Upper lobe of right lung (tissue), 1 donor: ENCODE results near the gene CLCF1. TPM values are rescaled to one million over a fixed set of nuclear protein-coding genes. Genes with fewer than 3 reads are reported as not detected.

Source experiments
- ATAC-seq: fragments of 200-7000 bp; cut with Tn5 transposase; one replicate; pipeline ENCODE4 v1.9.1; 2020; ENCODE audit warnings: mild to moderate bottlenecking, moderate library complexity
- DNase-seq: peaks from one replicate; pipeline ENCODE4 v3.0.0-alpha.2; 2020
- H3K27ac ChIP-seq: fragments of 200-600 bp; one replicate; pipeline ENCODE4 v1.8.0; 2022
- H3K27me3 ChIP-seq: fragments of 200-600 bp; one replicate; pipeline ENCODE4 v1.8.0; 2022; ENCODE audit warnings: mild to moderate bottlenecking
- H3K36me3 ChIP-seq: fragments of 200-600 bp; one replicate; pipeline ENCODE4 v1.8.0; 2022
- H3K4me1 ChIP-seq: fragments of 200-600 bp; one replicate; pipeline ENCODE4 v1.8.0; 2022
- H3K4me3 ChIP-seq: fragments of 200-600 bp; one replicate; pipeline ENCODE4 v1.8.0; 2022; ENCODE audit warnings: mild to moderate bottlenecking
- H3K9me3 ChIP-seq: fragments of 200-600 bp; one replicate; pipeline ENCODE4 v1.8.0; 2022
- intact Hi-C: fragments of 100-400 bp; cut with DNase I; formaldehyde crosslinking; loops from one replicate; pipeline ENCODE4 v1.11.0; 2022
- total RNA-seq: library from RNA; stranded (reverse); fragmentation: NEBNext Ultra II Directional; extraction: Animal tissue kit (Norgen Biotek cat#: 25700); gene quantifications from one replicate; pipeline ENCODE4 v1.2.1, GENCODE V29; 2021
- TF ChIP-seq, protein P1 (sequence below): fragments of 200-600 bp; IDR thresholded peaks from one replicate; pipeline ENCODE4 v1.8.0; 2022; ENCODE audit warnings: antibody characterized with exemption
- donor health status: DM: no; HTN: yes; CAD: no; lungs with severe emphysema.

Gene CLCF1
- total RNA-seq, 1 donor from 2014 or later: 4.0 TPM

- Histone ChIP-seq H3K27me3 (no peaks in the 10 kb centered on the region), H3K4me1 (peaks cover 35% of the 10 kb centered on the region), H3K4me3 (no peak overlapping the region), H3K27ac (no peak overlapping the region), H3K36me3 (peaks cover 55% of the 10 kb centered on the region), H3K9me3 (no peaks in the 10 kb centered on the region)
- intact Hi-C loops: no loop called here
- TF ChIP-seq, protein P1, sequence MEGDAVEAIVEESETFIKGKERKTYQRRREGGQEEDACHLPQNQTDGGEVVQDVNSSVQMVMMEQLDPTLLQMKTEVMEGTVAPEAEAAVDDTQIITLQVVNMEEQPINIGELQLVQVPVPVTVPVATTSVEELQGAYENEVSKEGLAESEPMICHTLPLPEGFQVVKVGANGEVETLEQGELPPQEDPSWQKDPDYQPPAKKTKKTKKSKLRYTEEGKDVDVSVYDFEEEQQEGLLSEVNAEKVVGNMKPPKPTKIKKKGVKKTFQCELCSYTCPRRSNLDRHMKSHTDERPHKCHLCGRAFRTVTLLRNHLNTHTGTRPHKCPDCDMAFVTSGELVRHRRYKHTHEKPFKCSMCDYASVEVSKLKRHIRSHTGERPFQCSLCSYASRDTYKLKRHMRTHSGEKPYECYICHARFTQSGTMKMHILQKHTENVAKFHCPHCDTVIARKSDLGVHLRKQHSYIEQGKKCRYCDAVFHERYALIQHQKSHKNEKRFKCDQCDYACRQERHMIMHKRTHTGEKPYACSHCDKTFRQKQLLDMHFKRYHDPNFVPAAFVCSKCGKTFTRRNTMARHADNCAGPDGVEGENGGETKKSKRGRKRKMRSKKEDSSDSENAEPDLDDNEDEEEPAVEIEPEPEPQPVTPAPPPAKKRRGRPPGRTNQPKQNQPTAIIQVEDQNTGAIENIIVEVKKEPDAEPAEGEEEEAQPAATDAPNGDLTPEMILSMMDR: no peak
- no peak for ATAC-seq
- no peak for DNase-seq
Observed at GRCh38 chr11:67397986-67398660, 24.7 kb upstream of the CLCF1 start.

- H3K27me3 ChIP-seq: no peaks in the 10 kb centered on the region
- no peak for DNase-seq
- peaks cover 55% of the 10 kb centered on the region for H3K36me3 ChIP-seq
Observed at GRCh38 chr11:67397536-67397935, 24.1 kb upstream of the CLCF1 start.

DNA sequence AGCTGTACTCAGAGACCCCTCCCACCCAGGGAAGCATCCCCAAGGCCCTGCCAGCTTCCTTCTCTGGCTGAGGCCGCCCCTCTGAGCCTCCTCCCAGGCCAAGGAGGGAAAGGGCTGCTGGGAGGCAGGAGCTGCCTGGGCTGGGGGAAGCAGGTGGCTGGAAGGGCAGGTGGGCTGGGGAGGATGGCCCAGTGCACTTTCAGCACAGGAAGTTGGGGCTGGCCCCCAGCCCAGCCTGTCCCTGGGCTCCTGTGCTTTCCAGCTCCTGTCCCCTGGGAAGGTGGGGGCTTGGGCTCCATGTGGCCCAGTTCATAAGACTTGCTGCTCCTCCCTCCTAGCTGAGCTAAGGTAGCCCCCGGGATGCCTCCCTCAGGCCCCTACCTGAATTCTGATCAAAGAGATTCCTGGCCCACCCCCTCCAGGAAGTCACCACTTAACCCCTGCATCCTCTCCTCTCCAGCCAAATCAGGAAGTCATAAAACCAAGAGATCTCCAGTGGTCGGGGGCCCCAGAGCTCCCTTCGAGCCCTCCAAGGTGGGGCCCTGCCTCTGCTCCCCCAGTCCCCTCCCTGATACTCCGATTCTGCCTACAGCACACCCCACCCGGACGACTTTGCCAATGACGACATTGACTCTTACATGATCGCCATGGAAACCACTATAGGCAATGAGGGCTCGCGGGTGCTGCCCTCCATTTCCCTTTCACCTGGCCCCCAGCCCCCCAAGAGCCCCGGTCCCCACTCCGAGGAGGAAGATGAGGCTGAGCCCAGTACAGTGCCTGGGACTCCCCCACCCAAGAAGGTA is 23.4 kb upstream of the CLCF1 start:
- Histone ChIP-seq H3K36me3 (peaks cover 55% of the 10 kb centered on the region), H3K27me3 (no peaks in the 10 kb centered on the region), H3K27ac (no peak overlapping the region), H3K4me3 (no peak overlapping the region), H3K9me3 (no peaks in the 10 kb centered on the region), H3K4me1 (peaks cover 32% of the 10 kb centered on the region)
- DNase-seq (no peak), ATAC-seq (no peak)
- intact Hi-C loops: no loop called here
- TF ChIP-seq, protein P1: no peak

More at GRCh38 chr11:67397536-67397935, 24.1 kb upstream of the CLCF1 start:
- TF ChIP-seq, protein P1: no peak
- no peak for ATAC-seq
- H3K27ac ChIP-seq: no peak overlapping the region
- peaks cover 34% of the 10 kb centered on the region for H3K4me1 ChIP-seq
- intact Hi-C loops: no loop called here
- H3K4me3 ChIP-seq: no peak overlapping the region
- no peaks in the 10 kb centered on the region for H3K9me3 ChIP-seq

- Histone ChIP-seq H3K27me3 (no peaks in the 10 kb centered on the region), H3K36me3 (peaks cover 55% of the 10 kb centered on the region), H3K4me1 (peaks cover 32% of the 10 kb centered on the region), H3K27ac (no peak overlapping the region), H3K9me3 (no peaks in the 10 kb centered on the region), H3K4me3 (no peak overlapping the region)
- ATAC-seq: no peak
- no peak for DNase-seq
- intact Hi-C loops: no loop called here
- TF ChIP-seq, protein P1: no peak
Observed at GRCh38 chr11:67396259-67396581, 22.8 kb upstream of the CLCF1 start.

- TF ChIP-seq, protein P1: no peak
- no peaks in the 10 kb centered on the region for H3K27me3 ChIP-seq
- no peaks in the 10 kb centered on the region for H3K9me3 ChIP-seq
- no peak overlapping the region for H3K27ac ChIP-seq
- no peak for DNase-seq
- no peak overlapping the region for H3K4me3 ChIP-seq
- no peak for ATAC-seq
- H3K4me1 ChIP-seq: peaks cover 35% of the 10 kb centered on the region
- peaks cover 55% of the 10 kb centered on the region for H3K36me3 ChIP-seq
- intact Hi-C loops: no loop called here
Observed at GRCh38 chr11:67395555-67396258, 22.3 kb upstream of the CLCF1 start.
